NCI-H345 (cell line): ENCODE results near the gene SLC6A11.
A peak's percentile ranks its signal among the peaks of the same experiment; 100 is the strongest.

Source experiments
- DNase-seq: peaks from one replicate; lab custom pipeline; 2025; lab: John Stamatoyannopoulos, UW

The SLC6A11 gene

DNA sequence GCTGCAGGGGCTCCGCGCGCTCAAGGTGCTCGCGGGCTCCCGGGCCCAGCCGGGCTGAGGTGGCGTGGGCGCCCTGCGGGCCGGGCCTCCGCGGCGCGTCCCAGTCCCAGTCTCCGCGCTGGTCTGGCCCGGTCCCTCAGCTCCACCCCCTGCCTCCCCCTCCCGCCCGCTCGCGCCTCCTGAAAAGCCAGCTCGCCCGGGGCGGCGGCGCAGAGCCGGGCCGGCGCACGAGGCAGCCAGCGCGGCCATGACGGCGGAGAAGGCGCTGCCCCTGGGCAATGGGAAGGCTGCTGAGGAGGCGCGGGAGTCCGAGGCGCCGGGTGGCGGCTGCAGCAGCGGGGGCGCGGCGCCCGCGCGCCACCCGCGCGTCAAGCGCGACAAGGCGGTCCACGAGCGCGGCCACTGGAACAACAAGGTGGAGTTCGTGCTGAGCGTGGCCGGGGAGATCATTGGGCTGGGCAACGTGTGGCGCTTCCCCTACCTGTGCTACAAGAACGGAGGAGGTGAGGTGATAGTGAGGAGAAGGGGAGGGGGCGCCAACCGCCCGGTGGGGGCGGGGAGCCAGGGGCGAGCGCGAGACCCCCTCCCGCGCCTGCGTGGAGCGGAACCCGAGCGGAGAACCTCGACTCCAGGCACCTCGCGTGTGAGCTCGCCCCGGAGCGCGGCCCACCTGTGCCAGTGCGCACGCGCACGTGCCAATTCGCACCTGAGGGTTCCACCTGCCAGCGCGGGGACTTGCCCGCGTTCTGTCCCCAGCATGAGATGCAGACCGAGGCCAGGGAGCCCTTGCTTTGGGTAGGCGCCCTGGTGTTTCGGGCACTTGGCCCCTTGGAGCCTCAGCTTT lies at the start of gene SLC6A11:
Gene SLC6A11, plus strand, starts transcription at position 210 of the 844 bp plus-strand sequence. Its CDS starts 38 bp downstream, at position 248.
- peak; percentile 20 for DNase-seq

DNA sequence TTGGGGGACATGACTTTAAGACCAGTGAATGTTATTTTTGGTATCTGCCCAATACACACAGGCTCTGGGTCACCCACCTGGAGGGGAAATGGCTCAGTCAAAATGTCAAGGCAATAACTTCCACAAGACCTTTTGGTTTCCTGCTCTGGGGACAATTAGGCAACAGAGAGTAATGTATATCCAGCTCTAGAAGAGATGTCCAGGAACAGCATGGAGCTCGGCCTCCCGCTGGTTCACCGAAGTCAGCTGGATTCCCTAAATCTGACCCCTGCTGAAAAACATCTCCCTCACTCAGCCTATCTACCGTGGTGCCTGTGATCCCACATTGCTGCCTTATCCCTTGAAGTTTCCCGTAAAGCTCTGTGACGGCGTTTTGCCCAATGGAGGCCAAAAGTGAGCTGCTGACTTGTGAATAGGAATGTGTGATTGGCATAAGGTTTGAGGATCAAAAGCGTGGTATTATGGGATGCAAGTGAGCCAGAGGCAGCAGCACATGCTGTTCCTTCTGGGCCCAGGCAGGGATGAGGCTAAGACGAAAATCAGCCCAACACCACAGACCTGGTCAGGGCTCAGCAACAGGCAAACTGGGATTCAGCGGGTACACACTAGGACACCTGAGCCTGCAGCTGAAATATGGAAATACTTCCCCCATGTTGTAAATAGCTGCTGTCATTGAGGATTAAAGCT lies 47.2 kb upstream of the SLC6A11 start:
- DNase-seq = no peak

DNA sequence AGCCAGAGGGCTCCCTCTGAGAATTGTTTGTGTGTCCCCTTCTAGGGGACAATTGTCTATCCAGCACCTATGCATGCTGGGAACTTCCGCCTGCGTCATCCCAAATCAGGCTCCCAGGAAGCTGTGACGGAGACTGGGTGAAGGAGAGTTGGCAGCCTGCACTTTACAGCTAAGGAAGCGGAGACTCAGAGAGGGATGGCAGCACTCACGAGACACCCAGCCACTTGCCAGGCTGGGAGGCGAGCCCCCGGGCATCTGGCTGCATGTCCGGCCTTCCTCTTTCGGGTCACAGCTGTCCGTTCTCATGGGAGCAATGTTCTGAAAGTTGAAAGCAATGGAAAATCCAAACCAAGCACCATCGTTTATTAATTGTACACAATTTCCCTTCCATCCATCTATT lies 45.5 kb upstream of the SLC6A11 start:
- no peak for DNase-seq

DNA sequence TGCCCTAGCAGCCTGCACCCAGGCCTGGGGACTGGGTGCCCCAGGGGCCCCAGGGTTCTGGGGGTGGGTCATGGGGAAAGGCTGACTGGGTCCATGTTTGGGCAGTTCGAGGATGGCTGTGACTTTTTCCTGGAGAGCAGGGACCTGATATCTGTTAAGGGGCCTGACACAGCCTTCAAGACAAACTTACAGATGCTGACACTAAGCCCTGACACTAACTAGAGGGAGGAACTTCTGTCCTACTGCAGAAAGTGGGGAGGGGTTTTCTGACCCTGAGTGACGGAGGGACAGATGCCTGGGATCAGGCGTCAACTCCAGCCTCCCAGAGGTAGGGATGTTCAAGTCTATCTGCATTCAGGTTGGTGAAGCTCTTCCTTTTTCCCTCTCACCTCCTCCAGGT lies 45.0 kb upstream of the SLC6A11 start:
- DNase-seq = no peak

DNA sequence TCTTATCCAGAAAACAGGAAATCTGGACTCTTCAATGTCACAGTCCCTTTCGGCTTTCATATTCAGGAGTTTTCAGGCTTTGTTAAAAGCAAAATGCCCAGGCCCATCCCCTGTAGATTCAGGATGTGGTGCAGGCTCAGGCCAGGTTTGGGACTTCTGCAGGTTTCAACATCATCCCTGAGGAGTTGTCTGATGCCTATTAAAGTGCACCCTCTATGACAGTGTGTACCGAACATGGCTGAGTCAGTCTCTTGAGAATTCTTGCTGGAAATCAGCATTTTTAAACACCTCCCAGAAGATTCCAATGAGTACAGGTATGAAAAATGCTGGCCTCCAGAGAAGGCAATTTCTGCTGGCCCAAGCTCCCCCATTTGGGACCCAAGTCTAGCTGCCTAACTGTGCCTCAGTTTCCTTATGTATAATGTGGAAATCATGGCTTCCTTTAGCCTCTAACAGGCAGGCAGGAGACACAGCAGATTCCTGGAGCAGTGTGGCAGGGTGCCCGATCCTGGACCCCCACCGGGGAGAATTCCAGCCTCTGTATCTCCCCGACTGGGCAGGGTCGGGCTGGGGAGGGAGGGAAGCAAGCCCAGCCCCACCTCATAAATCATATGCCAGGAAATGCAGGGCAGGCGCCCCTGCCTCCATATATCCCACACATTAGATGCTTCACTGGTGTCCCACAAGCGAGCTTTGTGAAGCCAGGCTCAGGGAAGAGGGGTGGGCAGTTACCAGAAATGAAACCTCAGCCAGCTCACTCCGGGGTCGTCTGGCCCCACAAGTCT lies 44.4 kb upstream of the SLC6A11 start:
- DNase-seq = no peak

DNA sequence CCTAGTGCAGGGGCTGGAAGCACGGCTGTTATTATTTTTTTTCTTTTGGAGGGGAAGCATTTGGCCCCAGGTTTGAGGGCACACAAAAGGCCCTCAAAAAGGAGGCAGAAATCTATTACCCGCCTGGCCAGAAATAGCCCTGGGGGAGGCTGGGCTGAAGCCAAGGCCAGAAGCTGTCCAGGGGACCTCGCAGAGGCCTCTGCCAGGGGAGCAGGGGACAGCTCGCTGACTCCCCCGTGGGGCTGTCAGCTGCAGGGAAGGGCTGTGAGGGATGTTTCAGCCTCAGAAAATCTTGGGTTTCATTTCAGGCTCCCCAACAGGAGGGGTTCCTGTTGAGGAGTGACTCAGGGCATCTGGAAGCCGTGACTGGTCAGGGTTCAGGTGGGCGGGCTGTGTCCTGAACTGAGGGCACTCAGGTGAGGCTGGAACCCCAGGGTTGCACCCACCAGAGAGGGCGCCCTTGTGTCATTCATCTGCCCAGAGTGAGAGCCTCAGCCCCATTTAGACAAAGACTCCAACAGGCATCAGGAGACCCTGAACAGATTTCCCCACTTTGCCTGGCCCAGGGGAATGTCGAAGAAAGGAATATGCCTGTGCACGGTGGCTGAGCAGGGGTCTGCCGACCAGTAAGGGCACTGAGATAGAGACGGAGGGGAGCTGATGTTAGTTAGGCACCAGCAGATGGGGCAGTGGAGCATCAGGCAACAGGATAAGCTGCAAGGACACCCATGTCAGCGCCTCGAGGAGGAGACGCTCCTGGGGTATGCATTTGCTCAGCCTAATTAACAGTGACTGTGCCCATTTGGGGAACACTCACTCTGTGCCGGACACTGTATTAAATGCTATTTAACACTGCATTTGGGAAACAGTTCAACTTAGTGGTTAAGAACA lies 43.5 kb upstream of the SLC6A11 start:
- DNase-seq = no peak

DNA sequence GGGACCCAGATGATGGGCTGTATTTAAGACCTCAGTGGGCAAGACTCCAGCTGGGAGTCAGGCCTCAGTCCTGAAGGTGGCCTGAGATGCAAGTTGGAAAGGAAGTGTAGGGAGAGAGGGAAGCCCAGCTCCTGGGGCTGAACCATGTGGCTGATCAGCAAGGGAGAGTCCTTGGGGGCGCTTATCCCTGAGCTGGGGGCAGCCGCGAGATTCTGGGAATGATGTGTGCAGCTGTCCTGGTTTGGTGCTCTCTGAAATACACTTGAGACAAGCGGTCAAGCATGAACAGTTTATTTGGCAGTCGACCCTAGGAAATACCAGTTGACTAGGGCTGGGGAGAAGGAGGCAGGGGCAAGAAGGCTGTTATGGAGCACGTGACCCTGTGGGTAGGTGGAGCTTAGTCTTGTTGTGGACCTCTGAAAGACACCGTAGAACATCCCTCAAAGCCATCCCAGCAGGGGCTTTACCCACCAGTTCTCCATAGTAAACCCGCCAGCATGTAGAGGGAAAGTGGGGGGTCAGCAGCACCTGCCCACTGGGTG lies 41.8 kb upstream of the SLC6A11 start:
- DNase-seq = no peak

DNA sequence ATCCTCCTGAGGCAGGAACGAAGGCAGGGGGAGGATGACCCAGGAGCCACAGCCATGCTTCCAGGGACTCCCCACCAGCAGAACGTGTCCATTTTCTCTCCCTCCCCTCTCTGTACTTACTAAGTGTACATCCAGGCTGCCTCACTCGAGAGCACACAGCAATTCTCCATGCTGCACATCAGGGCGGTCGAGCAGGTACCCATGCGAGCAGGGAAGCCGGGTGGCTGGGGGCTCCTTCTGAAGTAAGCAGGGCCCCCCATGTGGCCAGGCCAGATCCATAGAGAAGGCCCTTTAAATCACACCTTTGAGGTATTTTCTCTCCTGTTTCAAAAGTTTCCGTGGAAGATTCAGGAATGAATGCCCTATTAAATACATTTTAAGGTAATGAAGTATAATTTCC lies 41.2 kb upstream of the SLC6A11 start:
- no peak for DNase-seq

DNA sequence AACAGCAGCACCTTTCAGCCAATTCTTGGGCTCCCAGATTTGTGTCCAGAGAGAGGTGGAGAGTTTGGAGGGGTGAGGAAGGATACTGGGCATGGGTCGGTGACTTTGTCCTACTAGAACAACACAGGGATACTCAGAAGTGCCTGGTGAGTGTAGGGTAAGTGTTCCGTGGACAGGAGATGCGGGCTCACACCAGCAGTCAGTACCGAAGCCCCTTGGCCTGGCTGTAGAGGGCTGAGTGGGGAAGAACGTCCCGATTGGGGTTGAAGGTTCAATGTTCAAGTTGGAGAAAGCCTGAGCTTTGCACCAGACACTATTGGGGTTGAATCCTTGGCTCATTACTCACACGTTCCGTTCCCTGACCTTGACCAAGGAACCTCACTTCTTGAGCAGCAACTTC lies 40.8 kb upstream of the SLC6A11 start:
- no peak for DNase-seq

DNA sequence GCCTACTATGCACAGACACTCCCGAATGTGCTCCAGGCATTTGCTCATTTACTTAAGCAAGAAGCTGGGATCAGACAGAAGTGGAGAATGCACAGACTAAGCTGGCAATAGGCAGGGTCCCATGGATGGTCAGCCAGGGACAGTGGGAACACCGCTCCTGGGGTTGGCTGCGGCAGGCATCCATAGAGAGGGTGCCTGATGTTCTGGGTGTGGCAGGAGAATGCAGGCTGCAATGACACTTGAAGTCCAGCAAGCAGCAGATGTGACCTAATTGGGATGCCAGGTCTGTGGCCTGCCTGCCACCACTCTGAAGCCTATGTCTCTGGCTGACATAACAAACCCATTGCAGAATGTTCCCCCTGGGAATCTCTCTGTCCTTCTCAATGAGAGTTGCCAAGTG lies 40.2 kb upstream of the SLC6A11 start:
- no peak for DNase-seq

DNA sequence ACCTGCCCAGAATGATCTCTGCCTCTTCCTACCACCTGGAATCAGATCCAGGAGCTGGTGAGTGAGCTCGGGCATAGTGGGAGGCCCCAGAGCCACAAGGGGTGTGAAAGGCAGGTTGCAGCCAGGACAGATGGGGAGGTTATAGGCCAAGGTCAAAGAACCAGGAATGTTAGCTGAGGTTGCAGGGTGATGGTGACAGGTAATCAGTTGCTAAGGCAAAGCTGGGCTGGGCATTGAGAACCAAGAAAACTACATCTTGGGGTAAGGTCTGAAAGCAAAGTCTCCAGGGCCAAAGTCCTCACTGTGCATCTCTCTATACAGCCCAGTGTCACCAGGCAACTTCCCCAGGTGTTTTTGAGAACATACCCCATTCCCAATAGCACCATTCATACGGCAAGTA lies 38.4 kb upstream of the SLC6A11 start:
- no peak for DNase-seq

DNA sequence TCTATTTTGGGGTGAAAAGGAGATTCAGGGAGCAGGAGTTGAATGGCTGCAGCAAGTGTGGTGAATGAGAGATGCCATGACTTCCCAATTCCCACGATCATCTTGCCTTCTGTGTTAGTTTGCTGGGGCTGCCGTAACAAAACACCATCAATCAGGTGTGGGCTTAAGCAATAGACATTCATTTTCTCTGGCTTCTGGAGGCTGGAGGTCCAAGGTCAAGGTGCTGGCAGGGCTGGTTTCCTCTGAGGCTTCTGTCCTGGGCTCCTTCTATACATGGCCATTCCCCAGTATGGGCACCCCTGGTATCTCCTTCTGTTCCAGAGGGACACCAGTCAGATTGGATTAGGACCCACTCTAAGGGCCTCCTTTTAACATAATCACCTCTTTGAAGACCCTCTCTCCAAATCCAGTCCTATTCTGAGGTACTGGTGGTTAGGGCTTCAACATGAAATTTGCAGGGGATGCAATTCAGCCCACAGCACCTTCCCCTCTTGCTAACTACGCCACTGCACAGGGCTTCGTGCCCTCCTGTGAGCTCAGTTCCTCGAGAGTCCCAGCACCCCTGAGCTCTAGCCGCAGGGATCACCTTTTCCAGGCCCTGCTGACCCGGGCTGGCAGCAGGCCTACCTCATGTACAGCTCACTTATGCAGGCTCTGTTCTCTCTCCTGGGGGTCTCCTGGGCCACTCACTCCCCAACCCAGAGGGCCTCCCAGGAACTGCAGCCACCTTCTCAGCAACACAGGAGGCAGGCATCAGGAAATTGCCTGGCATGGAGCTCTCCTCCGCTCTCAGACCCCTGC lies 37.3 kb upstream of the SLC6A11 start:
- no peak for DNase-seq

DNA sequence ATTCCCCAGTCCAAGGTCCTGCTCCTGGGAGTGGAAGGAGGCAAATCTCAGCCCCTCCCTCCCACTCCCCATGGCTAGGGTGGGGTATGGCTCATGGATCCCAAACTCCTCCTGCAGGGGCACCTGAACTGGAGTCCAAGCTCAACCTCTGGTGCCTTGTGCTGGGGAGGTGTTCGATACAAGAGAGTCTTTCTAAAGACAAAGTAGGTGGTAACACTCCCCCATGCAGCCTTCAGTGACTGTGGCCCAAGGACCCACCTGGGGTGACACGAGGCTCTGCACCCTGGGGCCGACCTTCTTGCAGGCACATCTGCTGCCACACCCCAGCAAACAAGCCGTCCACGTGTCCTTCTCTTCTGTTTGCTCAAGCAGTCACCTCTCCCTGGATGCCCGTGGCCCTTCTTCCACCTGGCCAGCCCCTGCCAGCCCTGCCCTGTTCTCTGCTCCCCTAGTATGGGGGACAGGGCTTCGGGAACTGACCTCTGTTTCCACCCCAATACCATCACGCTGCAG lies 36.7 kb upstream of the SLC6A11 start:
- no peak for DNase-seq

DNA sequence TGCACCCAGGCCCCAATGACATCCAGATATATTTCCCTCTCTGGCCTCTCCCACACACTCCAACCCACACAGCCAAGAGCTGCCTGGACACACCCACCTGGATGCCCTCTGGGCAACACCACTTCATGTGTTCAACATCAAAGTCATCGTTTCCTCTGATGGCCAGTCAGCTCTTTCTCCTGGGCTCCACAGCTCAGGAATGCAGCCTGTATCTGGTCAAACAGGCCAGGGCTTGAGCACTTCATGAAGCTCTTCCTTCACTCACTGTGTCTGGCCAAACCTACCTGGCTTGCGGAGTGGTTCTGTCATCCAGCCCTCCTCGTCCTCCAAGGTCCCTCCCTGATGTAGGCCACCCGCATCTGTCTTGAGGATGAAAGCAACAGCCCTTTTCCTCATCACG lies 35.8 kb upstream of the SLC6A11 start:
- DNase-seq = no peak

DNA sequence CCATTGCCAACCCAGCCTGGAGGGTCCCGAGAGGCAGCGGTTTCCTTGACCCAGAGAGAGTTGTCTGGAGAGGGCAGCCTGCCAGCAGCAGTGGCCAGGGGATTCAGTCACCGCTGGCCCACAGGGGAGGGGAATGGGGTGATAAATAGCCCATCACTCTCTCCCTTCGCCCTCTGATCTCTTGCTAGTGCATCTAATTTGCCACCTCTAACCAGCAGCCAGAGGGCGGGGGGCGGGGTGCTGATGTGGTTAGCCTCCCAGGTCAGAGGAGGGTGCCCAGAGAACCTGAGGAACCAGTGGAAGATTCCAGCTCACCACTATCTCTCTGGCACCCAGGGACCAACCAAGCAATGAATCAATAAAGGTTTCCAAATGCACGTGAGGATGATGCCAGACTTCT lies 35.1 kb upstream of the SLC6A11 start:
- no peak for DNase-seq

DNA sequence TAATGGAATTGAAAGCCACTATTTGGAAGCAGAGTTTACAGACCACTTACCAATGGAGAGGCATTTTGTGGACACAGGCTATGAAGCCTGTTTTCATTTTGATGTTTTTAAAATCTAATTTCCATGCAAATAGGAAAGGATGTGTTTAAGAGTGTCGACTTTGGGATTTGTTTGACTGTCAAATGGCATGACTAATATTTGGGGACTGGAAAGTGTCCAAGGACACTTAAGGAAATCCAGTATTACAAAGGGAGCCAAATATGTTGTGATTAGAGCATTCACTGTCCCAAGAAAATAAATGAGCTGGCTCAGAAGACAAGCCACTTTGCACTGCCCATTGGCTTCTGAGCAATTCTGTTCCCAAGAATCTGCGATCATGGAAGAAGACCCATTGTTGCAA lies 34.0 kb upstream of the SLC6A11 start:
- DNase-seq = peak; percentile 9

DNA sequence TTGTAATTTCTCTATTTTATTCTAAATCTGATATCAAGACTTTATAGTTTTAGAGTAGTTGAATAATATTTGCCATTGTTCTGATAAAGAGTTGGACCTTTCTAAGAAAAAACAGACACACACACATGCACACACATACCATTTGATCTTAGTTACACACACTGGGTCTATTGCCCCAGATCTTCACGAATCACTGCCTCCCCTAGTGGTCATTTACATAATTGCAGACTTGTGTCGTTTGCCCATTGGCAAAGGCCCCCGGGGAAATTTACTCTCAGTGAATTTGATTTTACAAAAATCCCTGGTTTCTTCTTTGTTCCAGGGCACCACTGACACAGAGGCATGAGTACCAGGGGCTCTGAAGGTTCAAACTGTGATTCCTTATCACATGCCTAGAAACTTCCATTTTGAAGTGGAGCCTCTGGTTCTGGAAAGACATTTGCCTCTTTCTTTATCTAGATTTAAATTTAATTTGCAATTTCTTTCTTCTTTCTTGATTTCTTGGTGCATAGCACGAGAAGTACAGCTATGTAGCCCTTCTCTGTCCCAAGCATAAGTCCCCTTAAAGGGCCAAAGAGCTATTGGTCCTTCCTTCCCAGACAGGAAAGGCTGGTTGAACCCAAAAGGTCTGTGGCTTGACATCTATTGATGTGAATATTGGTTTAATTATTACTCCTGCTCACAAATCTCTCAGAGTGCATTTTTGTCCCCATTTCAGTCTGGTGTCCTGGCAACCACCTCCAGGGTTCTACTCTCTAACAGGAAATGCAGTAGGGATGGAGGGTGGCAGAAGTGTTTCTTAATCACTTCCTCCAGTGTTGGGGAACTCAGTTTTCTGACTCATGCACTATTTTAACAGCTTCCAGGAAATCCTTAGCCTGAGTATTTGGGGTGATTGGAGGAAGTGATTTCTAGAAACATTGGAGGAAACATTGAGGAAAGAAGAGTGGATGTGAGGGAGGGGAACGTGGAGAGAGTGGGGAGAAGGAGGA lies 32.4 kb upstream of the SLC6A11 start:
- peak; percentile 10 for DNase-seq

DNA sequence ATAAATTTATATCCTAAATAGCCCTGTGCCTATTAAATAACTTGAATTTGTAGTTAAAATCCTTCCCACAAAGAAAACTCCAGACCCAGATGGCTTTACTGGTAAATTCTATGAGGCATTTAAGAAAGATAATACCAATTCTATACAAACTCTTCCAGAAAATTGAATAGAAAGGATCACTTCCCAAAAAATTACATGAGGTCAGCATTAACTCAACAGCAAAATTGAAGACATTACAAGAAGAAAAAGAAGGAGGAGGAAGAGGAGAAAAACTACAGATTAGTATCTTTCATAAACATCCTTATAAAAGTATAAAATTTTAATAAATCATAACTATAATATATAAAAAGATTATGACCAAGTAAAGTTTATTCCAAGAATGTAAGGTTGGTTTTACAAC lies 29.4 kb upstream of the SLC6A11 start:
- DNase-seq = no peak

DNA sequence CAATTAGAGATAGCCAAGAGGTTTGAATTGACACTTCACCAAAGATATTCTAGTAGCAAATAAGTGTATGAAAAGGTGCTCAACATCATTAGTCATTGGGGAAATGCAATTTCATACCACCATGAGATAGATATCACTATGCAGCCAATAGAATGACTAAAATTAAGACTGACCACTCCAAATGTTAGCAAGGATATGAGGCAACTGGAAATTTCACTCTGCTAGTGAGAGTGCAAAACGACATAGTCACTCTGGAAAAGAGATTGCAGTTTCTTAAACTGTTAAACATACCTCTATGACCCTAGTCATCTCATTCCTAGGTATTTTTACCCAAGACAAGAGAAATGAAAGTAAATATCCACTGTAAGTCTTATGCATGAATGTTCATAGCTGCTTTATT lies 27.6 kb upstream of the SLC6A11 start:
- no peak for DNase-seq
